Measurements from ENCODE around the gene CMSS1. TPM values are rescaled to one million over a fixed set of nuclear protein-coding genes. Genes with fewer than 3 reads are reported as not detected.
A peak's percentile ranks its signal among the peaks of the same experiment; 100 is the strongest.

CMSS1 gene
- total and polyA plus RNA-seq, 4 donors = 3.8 to 19.5 (median 7.5) TPM

GRCh38 chr3:99873269-99874102 is 55.8 kb downstream of the CMSS1 start:
- 45% methylated on average over 2 of the region's 2 CpGs for WGBS
- DNase-seq (ENCODE audit: low spot score) = no peak
- no peaks in the 10 kb centered on the region for H3K9me3 ChIP-seq (ENCODE audit: control insufficient read depth in 4 of 4, low read length in 3 of 4)
- no peak overlapping the region for H3K27ac ChIP-seq (ENCODE audit: low read depth in 1 of 2, low read length in 2 of 2)
- H3K4me1 ChIP-seq (ENCODE audit: control insufficient read depth in 4 of 4, insufficient read depth in 4 of 4, low read length in 3 of 4) = peaks cover 0 to 20% (median 5%) of the 10 kb centered on the region in 4 donors
- no peaks in the 10 kb centered on the region for H3K27me3 ChIP-seq (ENCODE audit: control insufficient read depth in 4 of 4, insufficient read depth in 4 of 4, low read length in 3 of 4)
- peak overlapping the region in 1 of 2 donors; percentile 16 for H3K9ac ChIP-seq (ENCODE audit: low read depth in 1 of 2, low read length in 2 of 2)
- H3K36me3 ChIP-seq (ENCODE audit: control insufficient read depth in 4 of 4, insufficient read depth in 3 of 4, low read depth in 1 of 4, low read length in 3 of 4) = no peaks in the 10 kb centered on the region
- TF ChIP-seq, protein P1, sequence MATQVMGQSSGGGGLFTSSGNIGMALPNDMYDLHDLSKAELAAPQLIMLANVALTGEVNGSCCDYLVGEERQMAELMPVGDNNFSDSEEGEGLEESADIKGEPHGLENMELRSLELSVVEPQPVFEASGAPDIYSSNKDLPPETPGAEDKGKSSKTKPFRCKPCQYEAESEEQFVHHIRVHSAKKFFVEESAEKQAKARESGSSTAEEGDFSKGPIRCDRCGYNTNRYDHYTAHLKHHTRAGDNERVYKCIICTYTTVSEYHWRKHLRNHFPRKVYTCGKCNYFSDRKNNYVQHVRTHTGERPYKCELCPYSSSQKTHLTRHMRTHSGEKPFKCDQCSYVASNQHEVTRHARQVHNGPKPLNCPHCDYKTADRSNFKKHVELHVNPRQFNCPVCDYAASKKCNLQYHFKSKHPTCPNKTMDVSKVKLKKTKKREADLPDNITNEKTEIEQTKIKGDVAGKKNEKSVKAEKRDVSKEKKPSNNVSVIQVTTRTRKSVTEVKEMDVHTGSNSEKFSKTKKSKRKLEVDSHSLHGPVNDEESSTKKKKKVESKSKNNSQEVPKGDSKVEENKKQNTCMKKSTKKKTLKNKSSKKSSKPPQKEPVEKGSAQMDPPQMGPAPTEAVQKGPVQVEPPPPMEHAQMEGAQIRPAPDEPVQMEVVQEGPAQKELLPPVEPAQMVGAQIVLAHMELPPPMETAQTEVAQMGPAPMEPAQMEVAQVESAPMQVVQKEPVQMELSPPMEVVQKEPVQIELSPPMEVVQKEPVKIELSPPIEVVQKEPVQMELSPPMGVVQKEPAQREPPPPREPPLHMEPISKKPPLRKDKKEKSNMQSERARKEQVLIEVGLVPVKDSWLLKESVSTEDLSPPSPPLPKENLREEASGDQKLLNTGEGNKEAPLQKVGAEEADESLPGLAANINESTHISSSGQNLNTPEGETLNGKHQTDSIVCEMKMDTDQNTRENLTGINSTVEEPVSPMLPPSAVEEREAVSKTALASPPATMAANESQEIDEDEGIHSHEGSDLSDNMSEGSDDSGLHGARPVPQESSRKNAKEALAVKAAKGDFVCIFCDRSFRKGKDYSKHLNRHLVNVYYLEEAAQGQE (IDR thresholded peaks at IDR 0.05) = no peak
- no peak for TF ChIP-seq GABPA (IDR thresholded peaks at IDR 0.05 in 1 of 2, conservative IDR thresholded peaks at IDR 0.05 in 1 of 2)
- no peak overlapping the region for H3K4me3 ChIP-seq (ENCODE audit: low read depth in 1 of 3, low read length in 3 of 3)

DNA sequence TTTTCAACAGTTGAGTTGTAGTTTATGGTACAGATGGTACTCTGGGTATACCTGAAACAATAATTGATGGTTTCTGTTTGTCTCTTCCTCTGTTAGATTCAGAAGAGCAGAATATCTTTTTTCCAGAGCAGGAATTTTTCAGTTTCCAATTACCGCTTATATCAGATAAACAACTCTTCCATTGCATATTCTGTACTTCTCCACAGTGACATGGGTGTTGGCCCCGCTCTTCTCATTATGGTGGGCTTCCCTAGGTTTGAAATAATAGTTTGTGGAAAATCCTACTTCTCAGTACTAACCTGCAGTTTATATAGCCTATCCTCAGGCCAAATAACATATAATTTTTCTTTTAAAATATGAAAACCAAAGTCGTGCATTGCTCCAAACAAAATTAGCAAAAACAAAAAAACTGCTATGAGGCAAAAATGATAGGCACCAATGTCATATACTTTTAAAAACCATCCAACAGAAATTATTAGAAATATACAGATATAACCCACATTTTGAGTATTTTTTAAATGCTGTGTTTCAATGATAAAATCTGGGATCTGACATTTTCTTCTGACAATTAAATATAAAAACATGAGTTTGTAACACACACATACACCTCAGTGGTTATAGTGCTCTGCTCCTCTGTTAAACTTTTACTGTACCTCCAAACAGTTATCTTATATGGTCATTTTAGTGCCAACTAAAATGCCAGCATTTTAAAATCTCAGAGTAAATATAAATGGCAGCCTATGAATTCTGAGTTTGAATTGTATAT is 56.8 kb downstream of the CMSS1 start:
- TF ChIP-seq, protein P1 (IDR thresholded peaks at IDR 0.05) = no peak
- TF ChIP-seq FOXA2 (IDR thresholded peaks at IDR 0.05) (no peak), EGR1 (IDR thresholded peaks at IDR 0.05; ENCODE audit: low read depth in 2 of 2) (no peak), JUND (IDR thresholded peaks at IDR 0.05) (no peak), HNF4A (conservative IDR thresholded peaks at IDR 0.05) (no peak), GABPA (IDR thresholded peaks at IDR 0.05 in 1 of 2, conservative IDR thresholded peaks at IDR 0.05 in 1 of 2) (no peak), RAD21 (IDR thresholded peaks at IDR 0.05) (no peak), NR2F2 (IDR thresholded peaks at IDR 0.05) (no peak), ATF3 (IDR thresholded peaks at IDR 0.05) (no peak), ZBTB33 (IDR thresholded peaks at IDR 0.05) (no peak), CTCF (IDR thresholded peaks at IDR 0.05; ENCODE audit: low read depth, low read length, missing input control) (no peak), RXRA (IDR thresholded peaks at IDR 0.05) (no peak), HNF4G (IDR thresholded peaks at IDR 0.05) (no peak), SP1 (IDR thresholded peaks at IDR 0.05) (no peak), FOXA1 (IDR thresholded peaks at IDR 0.05) (no peak)
- TF ChIP-seq, protein P2, sequence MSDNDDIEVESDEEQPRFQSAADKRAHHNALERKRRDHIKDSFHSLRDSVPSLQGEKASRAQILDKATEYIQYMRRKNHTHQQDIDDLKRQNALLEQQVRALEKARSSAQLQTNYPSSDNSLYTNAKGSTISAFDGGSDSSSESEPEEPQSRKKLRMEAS (IDR thresholded peaks at IDR 0.05) = no peak
- WGBS = 87% methylated on average over 3 of the region's 3 CpGs
- H3K27ac ChIP-seq (ENCODE audit: low read depth in 1 of 2, low read length in 2 of 2) = no peak overlapping the region
- DNase-seq (ENCODE audit: low spot score) = no peak
- H3K4me3 ChIP-seq (ENCODE audit: low read depth in 1 of 3, low read length in 3 of 3) = no peak overlapping the region
- peak overlapping the region in 1 of 2 donors; percentile 18 for H3K9ac ChIP-seq (ENCODE audit: low read depth in 1 of 2, low read length in 2 of 2)
- no peaks in the 10 kb centered on the region for H3K27me3 ChIP-seq (ENCODE audit: control insufficient read depth in 4 of 4, insufficient read depth in 4 of 4, low read length in 3 of 4)
- no peaks in the 10 kb centered on the region for H3K36me3 ChIP-seq (ENCODE audit: control insufficient read depth in 4 of 4, insufficient read depth in 3 of 4, low read depth in 1 of 4, low read length in 3 of 4)
- H3K9me3 ChIP-seq (ENCODE audit: control insufficient read depth in 4 of 4, low read length in 3 of 4) = no peaks in the 10 kb centered on the region
- peaks cover 0 to 20% (median 5%) of the 10 kb centered on the region in 4 donors for H3K4me1 ChIP-seq (ENCODE audit: control insufficient read depth in 4 of 4, insufficient read depth in 4 of 4, low read length in 3 of 4)
